SKM-1 treated with dmso at 0.1 percent for 144 hours (cell line): ENCODE measurements around the gene GPR148.

Source experiments
- DNase-seq: peaks from one replicate; lab custom pipeline; 2025; ENCODE audit not compliant: unreplicated experiment; lab: John Stamatoyannopoulos, UW

GPR148 gene

DNA sequence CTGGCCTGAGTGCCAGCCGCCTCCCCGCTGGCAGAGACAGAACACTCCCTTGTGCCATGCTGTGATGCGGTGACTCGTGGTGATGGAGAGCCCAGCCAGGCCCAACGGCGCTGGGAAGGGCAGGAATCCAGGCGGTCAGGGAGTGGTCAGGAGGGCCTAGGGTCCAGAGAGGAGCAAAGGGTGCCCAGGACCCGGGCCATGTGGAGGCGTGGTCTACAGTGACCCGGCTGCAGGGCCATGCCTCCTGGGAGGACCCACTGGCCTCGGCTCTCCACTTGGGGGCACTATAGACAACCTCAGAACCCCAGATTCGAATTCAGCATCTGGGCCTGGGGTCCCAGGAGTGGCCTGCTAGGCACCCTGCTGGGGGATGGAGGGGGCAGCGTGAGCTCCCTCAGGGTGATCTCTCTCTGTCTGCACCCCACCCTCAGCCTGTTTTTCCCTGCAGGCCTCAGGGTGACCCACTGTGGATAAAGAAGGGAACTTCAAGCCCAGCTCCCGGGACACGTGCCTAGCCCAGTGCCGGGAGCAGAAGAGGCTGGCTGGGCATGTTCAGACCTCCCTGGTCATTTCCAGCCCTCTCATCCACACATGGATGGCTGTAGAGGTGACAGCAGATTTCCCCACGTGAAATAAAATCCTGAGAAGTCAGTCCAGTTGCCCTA lies 39.5 kb downstream of the GPR148 start:
- no peak for DNase-seq

DNA sequence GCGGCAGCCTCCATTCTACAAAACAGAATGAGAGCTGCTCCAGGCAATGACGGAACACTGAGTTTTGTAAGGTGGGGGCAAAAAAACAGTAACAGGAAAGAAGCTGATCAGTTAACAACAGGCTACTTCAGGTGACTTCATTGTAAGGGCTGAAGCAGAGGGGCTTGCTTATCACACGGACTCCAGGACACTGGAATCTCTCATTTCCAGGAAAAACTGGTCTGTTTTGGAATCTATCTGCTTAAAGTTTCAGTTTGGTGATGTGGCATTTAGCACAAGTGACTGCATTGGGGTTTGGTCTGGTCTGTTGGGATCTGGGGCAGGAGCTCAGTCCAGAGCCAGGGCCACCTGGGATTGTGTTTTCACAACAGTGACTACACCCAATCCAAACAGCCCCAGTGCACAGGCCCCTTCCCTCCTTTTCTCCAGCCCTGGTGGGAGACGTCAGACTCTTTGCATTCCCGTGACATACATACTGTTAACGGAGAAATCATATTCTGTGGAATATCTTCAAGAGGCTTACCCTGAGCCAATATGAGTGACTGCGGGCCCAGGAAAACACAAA lies 40.6 kb downstream of the GPR148 start:
- DNase-seq = no peak

DNA sequence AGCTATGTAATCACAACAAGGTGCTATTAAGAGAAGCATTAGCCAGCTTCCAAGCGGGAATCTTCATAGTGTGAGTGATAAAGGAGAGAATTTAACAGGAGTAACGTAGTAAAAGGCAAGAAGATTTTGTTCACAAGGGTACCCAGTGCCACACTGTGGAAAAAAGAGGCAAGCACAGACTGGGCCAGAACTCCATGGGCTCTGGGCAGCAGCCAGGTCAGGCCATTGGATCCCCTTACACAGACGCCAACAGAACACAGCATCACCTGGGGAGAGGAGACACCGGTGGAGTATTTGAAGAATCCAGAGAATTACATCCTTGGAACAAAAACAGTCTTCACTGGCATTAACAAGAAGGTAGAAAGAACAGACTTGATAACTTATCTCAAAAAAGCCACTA lies 47.7 kb downstream of the GPR148 start:
- no peak for DNase-seq

DNA sequence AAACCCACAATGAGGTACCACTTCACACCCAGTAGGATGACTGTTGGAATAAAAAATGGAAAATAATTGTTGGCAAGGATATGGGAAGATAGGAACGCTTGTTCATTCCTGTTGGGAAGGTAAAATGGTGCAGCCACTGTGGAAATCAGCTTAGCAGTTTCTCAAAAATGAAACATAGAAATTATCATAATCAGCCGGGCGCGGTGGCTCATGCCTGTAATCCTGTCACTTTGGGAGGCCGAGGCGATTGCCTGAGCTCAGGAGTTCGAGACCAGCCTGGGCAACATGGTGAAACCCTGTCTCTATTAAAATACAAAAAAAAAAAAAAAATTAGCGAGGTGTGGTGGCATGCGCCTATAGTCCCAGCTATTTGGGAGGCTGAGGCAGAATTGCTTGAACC lies 49.9 kb downstream of the GPR148 start:
- DNase-seq = no peak
